HepG2 (cell line): ENCODE results near the gene PPP1R1B. TPM values are rescaled to one million over a fixed set of nuclear protein-coding genes. Genes with fewer than 3 reads are reported as not detected.

Experiments
- HDAC6 ChIP-seq: fragments of 200-600 bp; sonication (generic); IDR thresholded peaks from 2 replicates; pipeline ENCODE4 v1.7.0; 2017; ENCODE audit warnings: mild to moderate bottlenecking, antibody characterized with exemption, low read length, low read depth
- HMGXB3 ChIP-seq: sonication (generic); formaldehyde crosslinking; IDR thresholded peaks from 2 replicates; pipeline ENCODE4 v1.4.0; 2020; ENCODE audit warnings: missing genetic modification reagents, borderline replicate concordance
- HNF1A ChIP-seq, 2 experiments: sonication (generic) in 1 of 2; formaldehyde crosslinking in 1 of 2; IDR thresholded peaks; 2 replicates each; pipeline versions ENCODE4 v1.4.0 to v1.6.1; 2016 to 2020; ENCODE audit warnings: borderline replicate concordance in 1 of 2, low read depth in 1 of 2, mild to moderate bottlenecking in 1 of 2, missing genetic modification reagents in 1 of 2
- HNF1B ChIP-seq: sonication (generic); formaldehyde crosslinking; IDR thresholded peaks from 2 replicates; pipeline ENCODE4 v1.5.1; 2020; ENCODE audit warnings: mild to moderate bottlenecking, moderate library complexity, missing genetic modification reagents
- MEIS2 ChIP-seq: sonication (generic); formaldehyde crosslinking; IDR thresholded peaks from 2 replicates; pipeline ENCODE4 v1.9.0; 2021; ENCODE audit warnings: mild to moderate bottlenecking, missing genetic modification reagents
- SIX4 ChIP-seq: sonication (generic); formaldehyde crosslinking; IDR thresholded peaks from 2 replicates; pipeline ENCODE4 v1.4.0; 2020; ENCODE audit warnings: missing genetic modification reagents
- SKI ChIP-seq: fragments of 450-650 bp; IDR thresholded peaks from one replicate; pipeline ENCODE4 v1.6.1; 2018; ENCODE audit warnings: mild to moderate bottlenecking; ENCODE audit not compliant: partially characterized antibody
- TARDBP ChIP-seq: sonication (generic); formaldehyde crosslinking; IDR thresholded peaks from 2 replicates; pipeline ENCODE4 v1.8.0; 2022; ENCODE audit warnings: mild to moderate bottlenecking, missing genetic modification reagents
- THRA ChIP-seq: sonication (generic); formaldehyde crosslinking; IDR thresholded peaks from 2 replicates; pipeline ENCODE4 v1.4.0; 2020; ENCODE audit warnings: missing genetic modification reagents, borderline replicate concordance
- ZMAT5 ChIP-seq: sonication (generic); formaldehyde crosslinking; IDR thresholded peaks from 2 replicates; pipeline ENCODE4 v1.5.0; 2020; ENCODE audit warnings: mild to moderate bottlenecking, low read depth, missing genetic modification reagents, borderline replicate concordance
- ZNF205 ChIP-seq: IDR thresholded peaks from 2 replicates; pipeline ENCODE4 v1.6.1; 2018; ENCODE audit warnings: missing biosample characterization, missing genetic modification reagents
- ZNF44 ChIP-seq: sonication (generic); formaldehyde crosslinking; IDR thresholded peaks from 2 replicates; pipeline ENCODE4 v1.5.1; 2020; ENCODE audit warnings: mild to moderate bottlenecking, missing genetic modification reagents
- ZNF451 ChIP-seq: sonication (generic); formaldehyde crosslinking; IDR thresholded peaks from 2 replicates; pipeline ENCODE4 v1.5.0; 2020; ENCODE audit warnings: mild to moderate bottlenecking, missing genetic modification reagents
- ZNF740 ChIP-seq: sonication (generic); formaldehyde crosslinking; IDR thresholded peaks from 2 replicates; pipeline ENCODE4 v1.4.0; 2020; ENCODE audit warnings: missing genetic modification reagents
- ZSCAN30 ChIP-seq: sonication (generic); formaldehyde crosslinking; IDR thresholded peaks from 2 replicates; pipeline ENCODE4 v1.5.0; 2020; ENCODE audit warnings: mild to moderate bottlenecking, missing genetic modification reagents
- polyA plus RNA-seq, 8 experiments: library from polyadenylated mRNA; depleted of rRNA in 3 of 8; stranded (reverse) in 7 of 8; unstranded in 1 of 8; fragments of >200 nt; fragmentation: Illumina TruSeq in 4 of 8; extraction: Trizol in 4 of 8; gene quantifications; 2 replicates each; pipeline versions ENCODE4 v1.2.1 to v1.2.3, GENCODE V29; 2011 to 2016; ENCODE audit warnings: low read depth in 4 of 8, missing spikeins in 1 of 8, mixed read lengths in 1 of 8; ENCODE audit not compliant: insufficient read depth in 1 of 8
- total RNA-seq, 5 experiments: library from RNA; depleted of rRNA; stranded (reverse); fragments of >200 nt; fragmentation: Illumina TruSeq; extraction: Trizol; gene quantifications; 2 replicates each; pipeline ENCODE4 v1.2.3, GENCODE V29; 2016; ENCODE audit warnings: low read depth in 1 of 5

PPP1R1B gene
- total and polyA plus RNA-seq, 2 of the 13 experiments (the other 11 are each of a cell fraction or from before 2014, with no cell fraction given), result 0.08 TPM; not detected in 1

GRCh38 chr17:39653662-39654331 is 27.0 kb downstream of the PPP1R1B start (continued):
- TF ChIP-seq ZNF205 (CRISPR knock-in tag) (0 out of 2 replicates have a peak, but pooled peaks have one; percentile 33), ZSCAN30 (CRISPR knock-in tag) (no peak), TARDBP (CRISPR knock-in tag) (peak; percentile 66; the same call in 1 of the 2 replicates), HDAC6 (no peak), MEIS2 (CRISPR knock-in tag) (0 out of 2 replicates have a peak, but pooled peaks have one; percentile 26), ZNF44 (no peak), ZMAT5 (CRISPR knock-in tag) (no peak), THRA (peak; percentile 91; the same call in 1 of the 2 replicates), SIX4 (CRISPR knock-in tag) (no peak), HNF1B (CRISPR knock-in tag) (peak; percentile 67), SKI (peak; percentile 67), HMGXB3 (CRISPR knock-in tag) (no peak), HNF1A (IDR thresholded peaks at IDR 0.05; ENCODE audit: low read depth) (no peak), HNF1A (CRISPR knock-in tag; IDR thresholded peaks at IDR 0.05; ENCODE audit: borderline replicate concordance) (peak; percentile 28; the same call in 1 of the 2 replicates), ZNF740 (CRISPR knock-in tag) (peak; percentile 74; the same call in 1 of the 2 replicates), ZNF451 (no peak)
